HL-60 (cell line): ENCODE data around the gene DCHS1.
A peak's percentile ranks its signal among the peaks of the same experiment; 100 is the strongest.

Experiments
- DNase-seq, 2 experiments: peaks; one replicate each; pipeline ENCODE4 v3.0.0-alpha.2; 2010 to 2020; ENCODE audit warnings: low read depth in 1 of 2, low spot score in 1 of 2
- H3K27ac ChIP-seq: fragments of 250-450 bp; sonication (Bioruptor Pico); replicated peaks from 2 replicates; pipeline ENCODE4 v1.5.1; 2020; ENCODE audit warnings: mild to moderate bottlenecking, moderate library complexity
- H3K27me3 ChIP-seq: fragments of 250-450 bp; sonication (Bioruptor Pico); 2 replicates; pipeline ENCODE4 v1.5.1; 2021; ENCODE audit warnings: mild to moderate bottlenecking, moderate library complexity; ENCODE audit not compliant: insufficient read depth, poor library complexity, severe bottlenecking
- H3K4me3 ChIP-seq: replicated peaks from 2 replicates; pipeline ENCODE4 v1.5.1; 2011; ENCODE audit warnings: mild to moderate bottlenecking, control low read depth, low read length; ENCODE audit not compliant: insufficient read depth
- GABPA ChIP-seq: IDR thresholded peaks from 2 replicates; pipeline ENCODE4 v1.6.1; 2012; ENCODE audit warnings: low read depth
- POLR2AphosphoS5 ChIP-seq: IDR thresholded peaks from 2 replicates; pipeline ENCODE4 v1.6.1; 2012; ENCODE audit warnings: low read depth
- REST ChIP-seq: IDR thresholded peaks from 2 replicates; pipeline ENCODE4 v1.6.1; 2012; ENCODE audit warnings: low read depth; ENCODE audit not compliant: insufficient replicate concordance
- SPI1 ChIP-seq: IDR thresholded peaks from 2 replicates; pipeline ENCODE4 v1.6.1; 2012; ENCODE audit warnings: low read depth, mild to moderate bottlenecking, borderline replicate concordance
- TF ChIP-seq, protein P1 (sequence below): IDR thresholded peaks from one replicate; pipeline ENCODE4 v1.5.1; 2011; ENCODE audit warnings: low read length, control low read depth, inconsistent platforms; ENCODE audit not compliant: insufficient read depth

DCHS1 gene

GRCh38 chr11:6618117-6619003 is 37.2 kb downstream of the DCHS1 start:
- peak; percentile 76 to 95 for DNase-seq
- H3K27ac ChIP-seq, result peak overlapping the region; percentile 78
- peak; percentile 60; the same call in 1 of the 2 replicates for TF ChIP-seq SPI1
- TF ChIP-seq POLR2AphosphoS5, result 0 out of 2 replicates have a peak, but pooled peaks have one; percentile 56
- TF ChIP-seq REST, result no peak
- peak overlapping the region; percentile 83 for H3K4me3 ChIP-seq
- no peaks in the 10 kb centered on the region for H3K27me3 ChIP-seq

- TF ChIP-seq GABPA (no peak), REST (peak; percentile 10), POLR2AphosphoS5 (no peak)
- Histone ChIP-seq H3K27ac (peak overlapping the region; percentile 78), H3K27me3 (no peaks in the 10 kb centered on the region), H3K4me3 (peak overlapping the region; percentile 83)
- DNase-seq, result peak; percentile 69 to 93
Measured at GRCh38 chr11:6617315-6617781, 38.3 kb downstream of the DCHS1 start.

DNA sequence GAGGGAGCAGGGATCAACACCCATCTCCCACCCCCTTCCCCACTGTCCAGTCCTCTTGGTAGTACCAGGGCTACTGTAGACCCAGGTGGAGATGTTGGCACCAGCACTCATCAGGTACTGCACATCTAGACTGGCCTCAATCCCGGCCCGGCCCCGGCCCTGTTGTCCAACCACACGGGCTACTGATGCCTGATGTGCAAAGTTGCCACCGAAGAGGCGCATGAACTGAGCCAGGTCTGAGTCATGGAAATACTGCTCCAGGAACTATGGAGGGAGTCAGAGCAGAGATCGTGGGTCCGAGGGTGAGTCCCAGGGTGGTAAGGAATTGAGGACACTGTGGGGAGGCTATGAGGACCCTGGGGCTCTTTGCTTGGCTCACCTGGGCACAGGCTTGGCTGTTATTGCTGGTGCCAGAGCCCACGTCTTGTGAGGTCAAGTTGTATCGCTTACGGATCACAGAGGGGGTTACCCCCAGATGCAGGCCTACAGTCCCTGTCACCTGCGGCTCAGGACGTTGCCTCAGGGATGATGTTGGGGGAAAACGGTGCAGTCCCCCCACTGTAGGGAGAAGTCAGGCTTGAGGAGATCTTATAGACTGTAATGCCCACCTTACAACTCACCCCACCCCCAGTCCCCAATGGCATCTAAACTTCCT is 38.9 kb downstream of the DCHS1 start:
- TF ChIP-seq GABPA, result no peak
- no peak for TF ChIP-seq POLR2AphosphoS5
- no peak for TF ChIP-seq REST
- TF ChIP-seq, protein P1, sequence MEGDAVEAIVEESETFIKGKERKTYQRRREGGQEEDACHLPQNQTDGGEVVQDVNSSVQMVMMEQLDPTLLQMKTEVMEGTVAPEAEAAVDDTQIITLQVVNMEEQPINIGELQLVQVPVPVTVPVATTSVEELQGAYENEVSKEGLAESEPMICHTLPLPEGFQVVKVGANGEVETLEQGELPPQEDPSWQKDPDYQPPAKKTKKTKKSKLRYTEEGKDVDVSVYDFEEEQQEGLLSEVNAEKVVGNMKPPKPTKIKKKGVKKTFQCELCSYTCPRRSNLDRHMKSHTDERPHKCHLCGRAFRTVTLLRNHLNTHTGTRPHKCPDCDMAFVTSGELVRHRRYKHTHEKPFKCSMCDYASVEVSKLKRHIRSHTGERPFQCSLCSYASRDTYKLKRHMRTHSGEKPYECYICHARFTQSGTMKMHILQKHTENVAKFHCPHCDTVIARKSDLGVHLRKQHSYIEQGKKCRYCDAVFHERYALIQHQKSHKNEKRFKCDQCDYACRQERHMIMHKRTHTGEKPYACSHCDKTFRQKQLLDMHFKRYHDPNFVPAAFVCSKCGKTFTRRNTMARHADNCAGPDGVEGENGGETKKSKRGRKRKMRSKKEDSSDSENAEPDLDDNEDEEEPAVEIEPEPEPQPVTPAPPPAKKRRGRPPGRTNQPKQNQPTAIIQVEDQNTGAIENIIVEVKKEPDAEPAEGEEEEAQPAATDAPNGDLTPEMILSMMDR, result no peak
- TF ChIP-seq SPI1, result no peak
- DNase-seq, result no peak

More for the DNA sequence above, 38.9 kb downstream of the DCHS1 start:
- no peaks in the 10 kb centered on the region for H3K27me3 ChIP-seq
- no peak overlapping the region for H3K4me3 ChIP-seq
- H3K27ac ChIP-seq, result peak overlapping the region; percentile 78
